GM23248 (cell line): ENCODE measurements around the gene TNFRSF4. TPM values are rescaled to one million over a fixed set of nuclear protein-coding genes. Genes with fewer than 3 reads are reported as not detected.
"Not testable (repeated sequence)": the region's sequence is repeated elsewhere in the genome, so short reads cannot be mapped to it uniquely, and the experiment has no call there.

Experiments used
- DNase-seq: peaks from one replicate; pipeline ENCODE4 v3.0.0-alpha.2; 2015
- H2AFZ ChIP-seq: fragments of 200-600 bp; sonication (generic); 2 replicates; pipeline ENCODE4 v1.6.1; 2016; ENCODE audit warnings: antibody characterized with exemption
- H3F3A ChIP-seq: fragments of 200-600 bp; sonication (generic); 2 replicates; pipeline ENCODE4 v1.6.1; 2016; ENCODE audit warnings: mild to moderate bottlenecking, antibody characterized with exemption, mixed run types; ENCODE audit not compliant: insufficient read depth
- H3K27ac ChIP-seq: fragments of 200-600 bp; sonication (generic); 2 replicates; pipeline ENCODE4 v1.5.1; 2016; ENCODE audit warnings: mild to moderate bottlenecking
- H3K27me3 ChIP-seq: fragments of 200-600 bp; sonication (generic); replicated peaks from 2 replicates; pipeline ENCODE4 v1.6.1; 2016; ENCODE audit warnings: mild to moderate bottlenecking; ENCODE audit not compliant: insufficient read depth
- H3K36me3 ChIP-seq: fragments of 200-600 bp; sonication (generic); 2 replicates; pipeline ENCODE4 v1.6.1; 2016; ENCODE audit warnings: low read depth, mild to moderate bottlenecking
- H3K4me1 ChIP-seq: fragments of 200-600 bp; sonication (generic); 2 replicates; pipeline ENCODE4 v1.6.1; 2016; ENCODE audit warnings: mild to moderate bottlenecking; ENCODE audit not compliant: insufficient read depth
- H3K4me2 ChIP-seq: fragments of 200-600 bp; sonication (generic); one replicate; pipeline ENCODE4 v1.6.1; 2016; ENCODE audit warnings: mild to moderate bottlenecking; ENCODE audit not compliant: unreplicated experiment
- H3K4me3 ChIP-seq: fragments of 200-600 bp; sonication (generic); 2 replicates; pipeline ENCODE4 v1.5.1; 2016; ENCODE audit warnings: mild to moderate bottlenecking
- H3K79me2 ChIP-seq: fragments of 200-600 bp; sonication (generic); 2 replicates; pipeline ENCODE4 v1.6.1; 2016; ENCODE audit warnings: mild to moderate bottlenecking; ENCODE audit not compliant: insufficient read depth
- H3K9ac ChIP-seq: fragments of 200-600 bp; sonication (generic); 2 replicates; pipeline ENCODE4 v1.6.1; 2016; ENCODE audit warnings: mild to moderate bottlenecking
- H3K9me2 ChIP-seq: fragments of 200-600 bp; sonication (generic); 2 replicates; pipeline ENCODE4 v1.6.1; 2016; ENCODE audit warnings: mixed run types, mild to moderate bottlenecking, moderate library complexity; ENCODE audit not compliant: insufficient read depth
- H3K9me3 ChIP-seq: fragments of 200-600 bp; sonication (generic); one replicate; pipeline ENCODE4 v1.6.1; 2017; ENCODE audit warnings: low read depth
- H4K20me1 ChIP-seq: fragments of 200-600 bp; sonication (generic); 2 replicates; pipeline ENCODE4 v1.6.0; 2016; ENCODE audit not compliant: insufficient read depth
- EZH2 ChIP-seq: fragments of 200-600 bp; sonication (generic); IDR thresholded peaks from 2 replicates; pipeline ENCODE4 v1.6.1; 2018; ENCODE audit warnings: antibody characterized with exemption, mild to moderate bottlenecking; ENCODE audit not compliant: insufficient read depth, poor library complexity, severe bottlenecking
- EZH2phosphoT487 ChIP-seq: fragments of 200-600 bp; sonication (generic); IDR thresholded peaks from 2 replicates; pipeline ENCODE4 v1.6.1; 2018; ENCODE audit warnings: antibody characterized with exemption, moderate library complexity, mild to moderate bottlenecking, low read depth; ENCODE audit not compliant: insufficient read depth
- WGBS, 2 experiments: methylation state at CpG; one replicate each; pipeline ENCODE4 v1.1.6; 2015 to 2017; ENCODE audit warnings: low lambda C conversion rate in 2 of 2, low coverage in 1 of 2; ENCODE audit errors: missing lambda C conversion rate in 2 of 2; 5-methylcytosine and 5-hydroxymethylcytosine counted together
- in situ Hi-C: fragments of 300-500 bp; cut with MboI; formaldehyde crosslinking; loops from 2 replicates; pipeline ENCODE4 v1.15.0; 2020
- polyA plus RNA-seq: library from polyadenylated mRNA; unstranded; fragments of >200 nt; fragmentation: Nextera tagmentation; extraction: Ambion mirVana; gene quantifications from 2 replicates; pipeline ENCODE4 v1.2.1, GENCODE V29; 2016
- total RNA-seq: library from RNA; depleted of rRNA; stranded (reverse); fragments of >200 nt; shearing (Covaris generic); gene quantifications from 2 replicates; pipeline ENCODE4 v1.2.3, GENCODE V29; 2014

Gene TNFRSF4
- total and polyA plus RNA-seq, 2 experiments from 2014 or later = not detected

- no peak overlapping the region for H3K4me3 ChIP-seq
- H3K9me3 ChIP-seq = peaks cover 5% of the 10 kb centered on the region
- TF ChIP-seq EZH2phosphoT487 (no peak), EZH2 (no peak)
- no peaks in the 10 kb centered on the region for H4K20me1 ChIP-seq
- H3K79me2 ChIP-seq = no peaks in the 10 kb centered on the region
- H2AFZ ChIP-seq = no peak overlapping the region
- no peaks in the 10 kb centered on the region; the same call in 1 of the 2 replicates for H3K27me3 ChIP-seq
- in situ Hi-C loops = no loop called here
- H3K9me2 ChIP-seq = no peaks in the 10 kb centered on the region
- no peaks in the 10 kb centered on the region for H3K4me1 ChIP-seq
- 62 to 66% methylated on average over 10 to 12 of the region's 13 CpGs for WGBS, 2 experiments
- no peak overlapping the region for H3K4me2 ChIP-seq
- no peak overlapping the region for H3K27ac ChIP-seq
- H3F3A ChIP-seq = no peaks in the 10 kb centered on the region
- H3K36me3 ChIP-seq = no peaks in the 10 kb centered on the region
- no peak for DNase-seq
- H3K9ac ChIP-seq = no peak overlapping the region
These were observed 17.3 kb downstream of the TNFRSF4 start for GRCh38 chr1:1196431-1197187.

- H4K20me1 ChIP-seq, H3K27ac ChIP-seq, H3K9me2 ChIP-seq, H3K9ac ChIP-seq, H3K79me2 ChIP-seq, H3K36me3 ChIP-seq, in situ Hi-C loops, H3K9me3 ChIP-seq, H2AFZ ChIP-seq, H3K4me2 ChIP-seq, H3K4me3 ChIP-seq, H3F3A ChIP-seq, H3K27me3 ChIP-seq, H3K4me1 ChIP-seq, DNase-seq: not testable (repeated sequence)
- WGBS, 2 experiments = 93 to 94% methylated on average over 6 of the region's 6 CpGs
These were observed 18.2 kb downstream of the TNFRSF4 start for GRCh38 chr1:1195726-1196125.

- in situ Hi-C loops = no loop called here
- Histone ChIP-seq H4K20me1 (no peaks in the 10 kb centered on the region), H3K4me1 (no peaks in the 10 kb centered on the region), H3K4me2 (no peak overlapping the region), H3K9ac (no peak overlapping the region), H3K27ac (no peak overlapping the region), H3K27me3 (peaks cover 11% of the 10 kb centered on the region), H3K79me2 (no peaks in the 10 kb centered on the region), H2AFZ (no peak overlapping the region), H3K9me3 (peaks cover 5% of the 10 kb centered on the region), H3F3A (no peaks in the 10 kb centered on the region), H3K36me3 (no peaks in the 10 kb centered on the region), H3K9me2 (no peaks in the 10 kb centered on the region), H3K4me3 (no peak overlapping the region)
- no peak for TF ChIP-seq EZH2
- no peak for TF ChIP-seq EZH2phosphoT487
- DNase-seq = no peak
- WGBS, 2 experiments = 84 to 93% methylated on average over 3 of the region's 3 CpGs
These were observed 19.2 kb downstream of the TNFRSF4 start for GRCh38 chr1:1194723-1195122.

- H3K4me2 ChIP-seq = no peak overlapping the region
- H3K9me3 ChIP-seq = peaks cover 5% of the 10 kb centered on the region
- H3F3A ChIP-seq = no peaks in the 10 kb centered on the region
- no peaks in the 10 kb centered on the region for H3K36me3 ChIP-seq
- H3K9ac ChIP-seq = no peak overlapping the region
- no peak overlapping the region for H3K27ac ChIP-seq
- peaks cover 15% of the 10 kb centered on the region for H3K27me3 ChIP-seq
- no peaks in the 10 kb centered on the region for H3K9me2 ChIP-seq
- H2AFZ ChIP-seq = no peak overlapping the region
- TF ChIP-seq EZH2 (no peak), EZH2phosphoT487 (no peak)
- in situ Hi-C loops = no loop called here
- no peaks in the 10 kb centered on the region for H4K20me1 ChIP-seq
- H3K4me1 ChIP-seq = no peaks in the 10 kb centered on the region
- no peak for DNase-seq
- no peak overlapping the region for H3K4me3 ChIP-seq
- H3K79me2 ChIP-seq = no peaks in the 10 kb centered on the region
- WGBS, 2 experiments = 83 to 90% methylated on average over 11 of the region's 11 CpGs
These were observed 22.2 kb downstream of the TNFRSF4 start for GRCh38 chr1:1191734-1192133.
